Embryonic facial prominence (tissue), 1 donor: ENCODE measurements around the gene LMO4.

Experiments used
- DNase-seq: peaks from one replicate; pipeline ENCODE4 v3.0.0-alpha.2; 2016; ENCODE audit errors: extremely low spot score

Gene LMO4

DNA sequence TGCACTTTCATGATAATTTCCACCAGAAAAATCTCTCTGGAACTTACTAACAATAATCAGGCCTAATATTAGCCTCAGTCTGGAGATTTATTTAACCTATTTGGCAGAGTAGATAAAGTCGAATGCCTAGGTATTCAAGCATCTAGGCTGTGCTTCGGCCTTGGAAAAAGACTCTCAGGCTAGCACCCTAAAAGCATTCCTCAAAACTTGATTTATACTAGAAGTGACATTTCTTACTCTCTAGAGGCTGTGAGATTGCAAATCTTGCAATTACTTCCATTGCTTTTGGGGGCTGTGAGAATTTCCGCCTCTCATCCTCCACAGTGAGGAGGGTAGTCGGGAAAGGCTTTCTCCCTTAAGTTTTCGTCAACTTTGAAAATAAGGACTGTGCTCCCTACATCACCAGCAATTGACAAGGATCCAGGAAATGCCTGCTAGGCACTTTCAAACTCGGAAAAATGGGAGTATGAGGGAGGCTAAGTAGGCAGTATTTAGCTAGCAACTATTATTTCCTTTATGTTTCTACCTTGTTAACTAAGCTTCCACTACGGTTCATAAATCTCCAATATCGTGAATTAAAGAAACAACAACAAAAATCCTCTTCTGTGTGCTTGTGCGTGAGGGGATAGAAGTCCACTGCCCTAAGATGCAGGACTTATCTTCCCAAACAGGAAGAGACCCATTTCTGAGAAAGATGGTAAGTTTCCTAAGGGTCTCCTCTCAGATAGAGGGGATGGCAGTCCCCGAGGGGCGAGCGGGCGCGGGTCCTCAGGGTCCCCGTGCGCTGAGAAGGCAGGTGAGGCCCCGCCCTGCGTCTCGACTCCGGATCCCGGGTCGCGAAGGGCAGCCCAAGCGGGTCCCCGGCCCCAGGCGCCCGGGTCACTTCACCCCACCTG, 1.1 kb upstream of the LMO4 start:
- no peak for DNase-seq

DNA sequence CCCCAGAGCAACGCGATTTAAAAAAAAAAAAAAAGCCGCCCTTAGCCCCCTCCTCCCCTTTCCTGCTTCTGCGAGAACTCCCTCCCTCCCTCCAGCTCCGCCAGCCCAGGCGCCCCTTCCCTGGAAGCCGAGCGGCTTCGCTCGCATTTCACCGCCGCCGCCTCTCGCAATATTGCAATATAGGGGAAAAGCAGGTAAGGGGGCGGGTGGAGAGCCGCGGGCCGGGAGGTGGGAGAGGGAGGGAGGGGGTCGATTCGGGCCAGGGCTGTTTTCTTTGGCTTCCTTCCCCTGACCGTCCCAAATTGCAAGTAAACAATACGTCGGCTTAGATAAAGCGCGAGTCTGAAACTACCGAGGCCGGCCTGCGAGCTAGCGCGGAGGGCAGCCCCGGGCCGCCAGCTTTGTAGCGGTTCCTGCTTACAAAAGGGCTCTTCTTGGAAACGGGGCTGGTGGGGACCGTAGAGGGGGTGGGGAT, 408 bp downstream of the LMO4 start:
- DNase-seq, result no peak

DNA sequence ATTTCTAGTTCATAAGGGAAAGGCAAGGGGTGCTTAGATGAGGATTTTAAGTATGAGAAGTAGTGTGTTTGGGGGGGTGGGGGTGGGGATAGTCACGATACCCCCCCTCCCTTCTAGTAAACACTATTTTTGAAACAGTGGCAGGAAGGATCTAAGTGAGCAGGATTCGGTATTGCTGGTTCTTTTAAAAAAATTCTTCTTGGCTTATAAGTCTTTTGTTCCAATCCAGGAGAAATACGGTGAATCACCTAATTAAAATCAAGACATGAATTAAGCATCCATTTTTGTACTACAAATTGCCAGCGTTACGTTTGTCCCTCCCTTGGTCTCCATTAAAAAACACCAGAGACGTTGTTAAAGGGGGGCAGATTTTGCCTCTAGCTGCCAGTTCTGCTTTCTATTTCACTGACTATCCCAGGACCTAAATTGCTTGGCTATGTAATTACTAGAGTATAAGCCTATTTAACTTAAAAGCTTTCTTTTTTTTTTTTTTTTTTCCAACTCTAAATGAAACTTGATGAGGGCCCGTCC, 911 bp downstream of the LMO4 start:
- DNase-seq, result no peak

DNA sequence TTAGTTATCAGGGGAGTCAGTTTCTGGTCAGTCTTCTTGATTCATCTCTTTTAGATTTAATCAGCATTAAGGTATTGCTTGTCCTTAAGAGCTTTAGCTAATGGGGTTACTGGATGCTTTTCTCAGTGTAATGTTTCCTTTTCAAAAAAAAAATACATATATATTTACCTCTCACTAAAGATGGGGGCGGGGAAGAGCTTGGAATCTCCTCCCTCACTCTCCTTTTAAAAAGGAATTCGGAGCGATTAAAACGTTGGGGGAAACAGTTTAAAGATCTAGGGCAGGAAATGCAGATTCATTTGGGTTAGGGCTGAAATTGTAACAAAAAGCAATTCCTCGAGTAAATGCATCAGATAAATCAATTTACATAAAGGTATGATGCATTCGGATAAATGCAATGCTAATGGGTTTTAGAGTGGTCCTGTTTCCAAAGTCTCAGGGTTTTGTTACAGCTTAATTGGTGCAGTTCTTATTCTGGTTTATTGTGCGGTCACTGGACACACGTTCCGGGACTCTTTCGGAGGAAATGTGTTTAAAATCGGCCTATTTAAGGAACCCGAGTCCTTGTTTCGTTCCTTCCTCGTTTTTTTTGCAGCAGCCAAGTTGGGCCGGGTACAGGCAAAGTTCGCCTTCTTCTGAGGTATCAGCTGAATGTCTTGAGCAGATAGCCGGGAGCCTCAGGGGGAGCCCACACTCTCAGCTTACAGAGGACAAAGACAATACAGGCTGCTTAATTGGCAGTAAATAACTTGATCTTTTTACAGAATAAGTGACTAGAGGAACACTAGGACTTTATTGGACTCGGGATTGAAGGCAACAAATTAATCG, 1.6 kb downstream of the LMO4 start:
- no peak for DNase-seq

DNA sequence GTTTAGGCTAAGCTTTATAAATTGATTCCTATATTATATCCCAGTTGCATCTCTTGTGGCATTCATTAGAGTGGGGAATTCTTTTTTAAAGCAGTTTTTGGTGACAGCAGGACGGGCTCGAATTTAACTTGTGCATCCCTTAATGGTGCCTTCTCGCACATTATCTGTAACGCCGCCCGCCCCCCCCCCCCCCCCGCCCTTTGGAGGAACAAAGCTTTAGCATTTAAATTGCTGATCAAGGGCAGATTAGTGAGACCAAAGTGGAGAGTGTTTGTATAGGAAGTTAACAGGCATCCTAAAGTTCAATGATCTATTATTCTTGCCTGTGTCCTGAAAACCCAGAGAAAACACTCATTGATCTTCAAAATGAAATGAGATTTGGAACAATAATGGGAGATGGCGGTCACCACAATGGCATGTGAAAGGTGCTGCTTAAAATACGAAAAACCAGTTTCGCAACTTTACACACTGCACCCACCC, 2.2 kb downstream of the LMO4 start:
- DNase-seq, result no peak

DNA sequence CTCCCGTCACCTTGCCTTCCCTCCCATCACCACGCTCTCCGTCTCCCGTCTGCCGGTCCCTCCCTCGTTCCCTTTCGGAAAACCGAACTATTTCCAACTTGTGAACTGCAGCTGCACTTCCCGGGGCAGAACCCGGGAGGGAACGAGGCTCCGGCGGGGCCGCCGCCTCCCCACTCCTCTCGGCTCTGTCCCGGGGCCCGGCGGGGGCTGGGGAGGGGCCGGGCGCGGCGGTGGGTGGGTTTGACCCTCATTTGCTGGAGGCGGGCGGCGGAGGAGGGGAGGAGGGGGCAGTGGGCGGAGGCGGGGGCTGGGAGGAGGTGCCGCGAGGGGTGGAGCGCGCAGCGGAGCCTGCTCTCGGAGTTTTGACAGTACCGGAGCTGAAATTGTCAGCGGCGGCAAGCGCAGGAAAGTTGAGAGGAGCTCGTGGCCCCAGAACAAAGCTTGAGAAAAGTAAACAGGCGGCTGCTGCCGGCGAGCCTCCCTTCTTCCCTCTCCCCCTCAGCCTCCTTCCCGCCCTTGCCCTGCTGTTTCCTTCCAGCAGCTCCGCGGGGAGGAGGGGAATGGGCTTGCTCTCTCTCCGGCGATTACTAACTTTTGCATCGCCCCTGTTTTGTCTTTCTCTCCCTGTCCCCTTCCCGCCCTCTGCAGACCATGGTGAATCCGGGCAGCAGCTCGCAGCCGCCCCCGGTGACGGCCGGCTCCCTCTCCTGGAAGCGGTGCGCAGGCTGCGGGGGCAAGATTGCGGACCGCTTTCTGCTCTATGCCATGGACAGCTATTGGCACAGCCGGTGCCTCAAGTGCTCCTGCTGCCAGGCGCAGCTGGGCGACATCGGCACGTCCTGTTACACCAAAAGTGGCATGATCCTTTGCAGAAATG, 2.9 kb downstream of the LMO4 start:
- DNase-seq, result peak; percentile 75

DNA sequence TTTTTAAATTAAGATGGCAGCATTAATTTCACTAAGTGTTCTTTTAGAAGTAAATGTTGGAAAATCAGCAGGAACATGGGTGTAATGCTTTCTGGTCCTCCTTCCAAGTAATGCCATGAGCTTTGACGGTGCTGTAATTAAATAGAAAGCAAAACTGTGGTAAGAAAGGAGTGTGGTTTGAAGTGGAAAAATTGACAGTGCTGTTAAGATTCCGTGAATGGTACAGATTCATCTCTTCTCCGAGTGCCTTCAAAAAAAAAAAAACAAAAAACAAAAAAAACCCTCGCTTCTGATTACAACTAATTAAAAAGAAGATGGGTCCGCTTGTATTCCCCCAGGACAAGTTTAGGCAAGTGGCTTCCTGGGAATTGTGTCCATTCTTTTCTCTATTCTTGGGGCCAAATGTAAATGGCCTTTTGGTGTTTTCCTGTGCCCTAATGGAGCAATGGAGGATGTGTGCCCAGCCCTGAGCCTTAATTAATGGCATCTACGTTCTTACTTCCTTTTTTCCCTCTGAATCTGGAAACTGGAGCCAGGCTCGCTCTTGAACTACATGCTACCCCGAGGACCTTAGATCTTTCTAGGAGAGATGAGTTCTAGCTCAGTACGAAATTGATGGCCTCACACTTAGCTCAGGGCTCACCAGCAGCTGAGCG, 5.1 kb downstream of the LMO4 start:
- no peak for DNase-seq

DNA sequence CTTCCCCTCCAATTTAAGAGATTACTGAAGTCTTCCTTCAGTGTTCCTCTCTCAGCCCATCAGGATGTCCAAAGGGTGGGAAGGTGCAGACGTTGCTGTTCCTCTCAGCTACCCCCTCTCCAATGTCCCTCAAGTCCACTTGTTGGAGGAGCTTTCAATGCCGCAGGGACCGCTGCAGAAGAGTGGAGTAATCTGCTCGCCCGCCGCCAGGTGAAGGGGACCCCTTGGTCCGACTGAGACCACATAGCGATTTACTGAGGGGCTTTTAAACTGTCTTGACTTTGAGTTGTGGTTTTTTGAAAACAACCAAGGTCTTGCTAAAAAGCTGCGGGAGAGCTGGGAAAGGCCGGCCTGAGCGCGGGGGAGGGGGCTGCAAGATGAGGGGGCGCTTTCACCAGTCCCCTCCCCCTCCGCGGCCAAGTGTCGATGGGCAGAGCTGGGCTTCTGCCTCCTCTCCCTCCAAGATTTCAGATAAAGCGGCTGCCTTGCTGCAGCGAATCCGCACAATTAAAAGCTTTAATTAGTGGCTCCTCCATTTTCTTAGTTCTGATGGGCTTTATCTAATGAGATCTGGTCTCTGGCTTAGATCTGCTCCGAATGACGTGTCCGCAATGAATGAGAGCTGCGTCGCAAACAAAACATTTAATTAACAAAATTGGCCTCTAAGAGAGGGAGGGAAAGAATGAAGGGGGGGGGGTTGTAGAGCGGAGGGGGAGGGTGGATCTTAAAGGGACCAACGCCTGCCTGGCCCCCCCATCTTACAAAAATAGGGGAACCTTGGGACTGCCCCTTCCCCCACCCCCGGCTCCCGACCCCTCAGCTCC, 5.9 kb downstream of the LMO4 start:
- DNase-seq, result no peak

DNA sequence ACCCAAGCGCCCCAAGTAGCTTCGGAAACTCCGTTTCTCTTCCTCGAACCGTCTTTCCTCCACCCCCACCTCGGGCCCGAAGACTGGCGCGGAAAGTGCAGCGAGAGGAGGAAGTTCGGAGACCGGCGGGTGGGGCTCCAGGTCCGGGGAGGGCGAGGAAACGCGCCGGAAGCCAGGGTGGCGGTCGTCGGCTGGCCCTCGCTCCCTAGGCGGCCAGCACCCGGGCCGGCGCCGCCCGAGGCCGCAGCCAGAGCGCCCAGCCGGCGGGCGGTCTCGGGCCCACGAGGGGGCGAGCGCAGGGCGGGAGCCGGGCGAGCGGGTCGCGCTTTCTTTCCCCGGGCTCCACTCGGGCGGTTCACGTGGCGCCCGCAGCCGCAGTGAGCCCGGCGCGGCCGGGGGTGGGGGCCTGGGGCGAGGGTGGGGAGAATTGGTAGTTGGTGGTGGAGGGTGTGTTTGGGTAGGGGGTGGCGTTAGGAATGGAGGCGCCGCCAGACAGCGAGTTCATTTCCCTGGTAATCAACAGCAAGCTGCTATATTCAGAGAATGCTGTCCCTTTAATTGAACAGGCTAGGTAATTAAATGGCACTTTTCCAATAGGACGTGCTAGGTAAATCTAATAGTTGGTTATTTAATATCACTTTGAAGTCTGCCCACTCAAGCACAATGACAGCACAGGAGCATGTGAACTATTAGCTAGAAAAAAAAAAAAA, 6.7 kb downstream of the LMO4 start:
- DNase-seq, result no peak

DNA sequence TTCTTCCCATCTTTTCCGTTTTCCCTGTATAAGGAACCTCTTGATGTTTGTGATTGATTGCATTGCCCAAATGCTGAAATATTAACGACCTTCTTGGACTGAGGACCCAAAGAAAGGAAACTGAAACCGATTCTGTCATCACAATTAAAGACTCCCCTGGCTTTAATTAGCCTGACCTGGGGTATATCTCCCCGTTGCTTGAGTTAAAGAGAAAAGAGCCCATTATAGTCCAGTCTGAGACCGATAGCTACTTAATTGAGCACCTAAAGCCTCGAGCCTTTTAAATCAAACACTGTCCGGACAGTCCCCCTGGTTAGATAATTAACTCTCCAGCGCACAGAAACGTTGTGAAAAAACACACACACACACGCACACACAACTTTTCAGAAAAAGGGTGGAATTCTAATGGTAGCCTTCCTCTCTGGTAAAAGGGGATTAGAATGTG, 8.0 kb downstream of the LMO4 start:
- DNase-seq, result no peak

DNA sequence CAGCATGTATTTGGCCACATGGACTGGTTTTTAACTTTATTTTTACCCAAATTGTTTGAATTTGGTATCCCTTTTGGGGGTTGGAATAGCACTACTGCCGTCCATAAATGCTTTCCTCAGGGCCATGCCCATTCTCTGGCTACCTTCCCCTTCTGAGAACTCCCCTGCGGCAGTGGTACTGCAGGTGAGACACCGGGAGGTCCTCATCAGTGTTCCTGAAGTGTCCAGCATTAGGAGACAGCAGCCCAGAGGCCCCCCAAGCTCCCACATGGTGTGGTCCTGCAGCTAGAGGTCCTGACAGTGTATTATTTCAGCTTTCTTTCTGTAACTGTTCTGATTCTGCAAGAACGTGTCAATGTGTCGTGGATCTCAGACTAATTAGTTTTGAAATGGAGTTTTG, 8.9 kb downstream of the LMO4 start:
- DNase-seq, result no peak

DNA sequence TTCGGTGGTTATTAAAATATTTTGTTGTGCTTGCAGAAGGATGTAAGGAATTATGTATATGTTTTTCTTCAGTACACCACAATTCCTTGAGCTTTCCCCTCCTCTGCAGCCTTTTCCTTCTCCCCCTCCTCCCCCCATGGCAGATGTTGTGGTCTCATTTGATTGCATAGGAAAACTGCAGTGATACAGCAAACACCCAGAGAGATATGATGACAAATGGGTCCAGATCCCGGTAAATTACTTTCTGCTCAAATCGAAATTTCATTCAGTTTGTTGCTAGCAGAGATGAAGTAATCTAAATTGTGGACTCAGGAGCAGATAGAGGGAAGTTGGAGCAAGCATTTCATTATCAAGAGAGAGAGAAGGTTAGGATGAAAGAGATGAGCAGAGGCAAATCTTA, 9.9 kb downstream of the LMO4 start:
- no peak for DNase-seq

DNA sequence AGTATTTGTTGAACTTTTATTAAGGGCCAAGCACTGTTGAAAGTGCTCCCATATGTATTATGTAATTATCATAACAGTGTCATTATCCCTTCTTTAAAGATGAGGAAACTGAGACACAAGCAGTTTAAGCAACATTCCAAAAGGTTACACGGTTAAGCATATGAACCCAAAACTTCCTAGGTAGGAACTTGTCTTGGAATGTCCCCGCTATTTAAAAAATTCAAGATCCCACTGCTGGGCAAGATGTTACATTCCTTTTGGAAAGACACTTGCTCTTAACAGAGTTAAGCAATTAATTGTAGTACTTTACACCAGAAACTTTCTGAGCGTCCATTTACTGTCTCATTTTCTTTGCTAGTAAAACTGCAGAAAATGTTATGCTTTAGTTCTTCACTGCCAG, 15.6 kb downstream of the LMO4 start:
- no peak for DNase-seq

DNA sequence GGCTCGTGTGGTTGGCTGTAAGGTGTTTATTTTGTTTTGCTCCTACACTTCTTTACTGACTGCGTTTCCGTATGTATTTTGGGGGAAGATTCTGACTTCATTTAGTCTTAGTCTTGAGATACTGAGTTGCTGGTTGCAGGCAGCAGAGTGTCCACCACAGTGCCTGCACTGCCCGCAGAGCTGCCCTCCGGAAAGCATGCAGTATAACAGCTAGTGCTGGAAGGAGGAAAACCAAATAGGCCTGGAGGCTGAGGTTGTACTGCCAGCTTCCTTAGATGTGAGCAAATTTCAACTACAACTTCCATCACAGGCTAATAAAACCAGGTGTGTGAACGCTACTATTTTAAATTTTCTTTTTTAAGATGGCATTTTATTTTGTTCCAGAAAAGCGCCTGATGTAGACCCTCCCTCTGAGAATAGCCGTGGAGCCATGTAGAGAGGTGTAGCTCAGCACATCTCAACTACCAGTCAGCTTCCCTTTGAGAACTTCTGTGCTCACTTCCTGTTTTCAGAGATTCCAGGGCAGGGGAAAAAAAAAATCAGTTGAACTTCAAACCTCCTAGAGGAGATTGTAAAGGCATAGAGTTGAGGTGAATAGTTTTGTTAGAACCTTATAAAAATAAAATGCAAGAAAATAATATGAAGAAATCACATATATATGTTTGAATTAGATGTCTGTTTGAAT, 17.6 kb downstream of the LMO4 start:
- no peak for DNase-seq

DNA sequence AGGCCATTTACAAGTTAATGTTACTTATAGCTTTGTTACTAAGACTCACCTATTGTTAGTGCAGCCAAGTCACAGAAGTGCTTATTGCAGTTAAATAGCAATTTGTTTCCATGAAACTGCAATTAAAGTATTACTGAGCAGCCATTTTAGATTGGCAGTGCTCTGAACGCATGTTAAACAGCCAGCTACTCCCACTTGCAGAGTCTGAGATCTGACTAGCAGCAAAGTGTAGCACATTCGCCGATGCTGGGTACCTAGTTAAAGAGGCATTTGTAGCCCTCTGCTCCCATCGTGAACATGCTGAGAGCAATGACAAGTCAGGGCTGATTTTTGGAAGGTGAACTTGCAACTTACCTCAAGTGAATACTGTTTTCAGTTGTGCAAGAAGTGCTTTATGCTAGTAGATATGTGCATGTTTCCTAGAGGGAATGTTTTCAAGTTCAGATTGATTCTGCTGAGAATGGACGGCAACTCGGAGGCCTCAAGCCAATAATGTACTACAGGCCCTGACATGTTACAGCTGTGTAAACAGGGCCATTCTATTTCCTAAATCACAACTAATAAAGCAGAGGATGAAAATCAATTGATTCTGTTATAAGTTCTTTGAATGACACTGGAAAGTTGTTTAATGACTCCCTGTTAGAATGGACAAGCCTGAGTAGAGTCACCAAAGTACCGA, 19.8 kb downstream of the LMO4 start:
- no peak for DNase-seq

DNA sequence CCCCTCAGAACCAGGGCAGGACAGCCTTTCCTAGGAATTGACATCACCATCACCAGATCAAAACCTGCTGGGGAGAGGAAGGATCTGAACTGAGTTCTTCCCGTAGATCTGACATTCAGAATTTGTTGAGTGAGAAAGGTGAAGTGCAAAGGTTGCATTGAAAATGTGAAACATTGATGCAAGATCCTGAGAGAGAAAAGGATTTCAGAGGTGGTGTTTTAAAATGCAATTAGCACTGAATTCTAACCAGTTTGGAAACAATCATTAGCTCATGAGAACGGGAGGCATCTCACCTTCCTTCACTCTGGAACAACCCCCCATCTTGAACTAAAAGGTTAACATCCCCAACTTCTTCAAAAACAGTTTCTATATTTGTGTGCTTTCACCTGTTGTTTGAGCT, 20.4 kb downstream of the LMO4 start:
- DNase-seq, result no peak

DNA sequence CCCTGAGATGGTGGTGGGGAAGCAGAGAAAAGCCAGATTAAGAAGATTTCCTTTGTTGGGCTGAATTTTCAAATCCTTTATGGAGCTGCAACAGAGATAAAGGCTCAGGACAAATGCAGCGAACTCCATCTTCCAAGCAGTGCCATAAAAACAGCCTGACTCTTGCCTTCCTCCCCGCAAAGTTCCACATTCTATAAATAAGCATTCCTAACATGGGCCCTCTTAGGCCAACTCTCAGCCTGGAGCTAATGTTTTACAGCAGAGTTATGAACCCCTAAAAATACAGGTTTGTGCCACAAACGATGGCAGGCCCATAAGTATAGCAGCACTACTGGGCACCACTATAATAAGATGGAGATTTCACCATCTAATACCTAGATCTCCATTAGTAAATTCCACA, 27.2 kb downstream of the LMO4 start:
- no peak for DNase-seq

DNA sequence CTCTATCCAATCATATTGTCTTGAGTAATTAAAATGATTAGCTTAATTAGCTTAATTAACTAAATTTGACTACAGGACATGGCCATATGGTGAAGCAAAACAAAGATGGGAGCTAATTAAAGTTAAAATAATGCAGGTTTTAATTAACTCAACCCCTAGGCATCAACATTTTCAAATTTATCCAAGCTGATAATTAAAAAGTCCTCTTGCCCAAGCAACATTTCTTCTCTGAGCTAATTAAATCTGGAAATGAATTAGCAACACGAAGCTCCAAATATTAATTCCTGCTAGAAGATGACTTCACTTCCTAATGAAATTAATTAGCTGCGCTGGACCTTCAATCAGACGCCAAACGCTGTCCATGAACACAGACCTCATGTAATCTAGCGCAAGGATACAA, 27.9 kb downstream of the LMO4 start:
- no peak for DNase-seq
